ENCODE results near the gene ZNRF3.

Gene ZNRF3

GRCh38 chr22:28936200-28936599 is 52.8 kb downstream of the ZNRF3 start:
- DNase-seq (ENCODE audit: low read depth in 2 of 2) = no peak
- H3K4me3 ChIP-seq (replicated peaks in 1 of 2; ENCODE audit: low read depth in 2 of 2, low read length in 2 of 2) = no peak overlapping the region
- TF ChIP-seq, protein P1, sequence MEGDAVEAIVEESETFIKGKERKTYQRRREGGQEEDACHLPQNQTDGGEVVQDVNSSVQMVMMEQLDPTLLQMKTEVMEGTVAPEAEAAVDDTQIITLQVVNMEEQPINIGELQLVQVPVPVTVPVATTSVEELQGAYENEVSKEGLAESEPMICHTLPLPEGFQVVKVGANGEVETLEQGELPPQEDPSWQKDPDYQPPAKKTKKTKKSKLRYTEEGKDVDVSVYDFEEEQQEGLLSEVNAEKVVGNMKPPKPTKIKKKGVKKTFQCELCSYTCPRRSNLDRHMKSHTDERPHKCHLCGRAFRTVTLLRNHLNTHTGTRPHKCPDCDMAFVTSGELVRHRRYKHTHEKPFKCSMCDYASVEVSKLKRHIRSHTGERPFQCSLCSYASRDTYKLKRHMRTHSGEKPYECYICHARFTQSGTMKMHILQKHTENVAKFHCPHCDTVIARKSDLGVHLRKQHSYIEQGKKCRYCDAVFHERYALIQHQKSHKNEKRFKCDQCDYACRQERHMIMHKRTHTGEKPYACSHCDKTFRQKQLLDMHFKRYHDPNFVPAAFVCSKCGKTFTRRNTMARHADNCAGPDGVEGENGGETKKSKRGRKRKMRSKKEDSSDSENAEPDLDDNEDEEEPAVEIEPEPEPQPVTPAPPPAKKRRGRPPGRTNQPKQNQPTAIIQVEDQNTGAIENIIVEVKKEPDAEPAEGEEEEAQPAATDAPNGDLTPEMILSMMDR (IDR thresholded peaks at IDR 0.05; ENCODE audit: low read depth, low read length) = no peak

DNA sequence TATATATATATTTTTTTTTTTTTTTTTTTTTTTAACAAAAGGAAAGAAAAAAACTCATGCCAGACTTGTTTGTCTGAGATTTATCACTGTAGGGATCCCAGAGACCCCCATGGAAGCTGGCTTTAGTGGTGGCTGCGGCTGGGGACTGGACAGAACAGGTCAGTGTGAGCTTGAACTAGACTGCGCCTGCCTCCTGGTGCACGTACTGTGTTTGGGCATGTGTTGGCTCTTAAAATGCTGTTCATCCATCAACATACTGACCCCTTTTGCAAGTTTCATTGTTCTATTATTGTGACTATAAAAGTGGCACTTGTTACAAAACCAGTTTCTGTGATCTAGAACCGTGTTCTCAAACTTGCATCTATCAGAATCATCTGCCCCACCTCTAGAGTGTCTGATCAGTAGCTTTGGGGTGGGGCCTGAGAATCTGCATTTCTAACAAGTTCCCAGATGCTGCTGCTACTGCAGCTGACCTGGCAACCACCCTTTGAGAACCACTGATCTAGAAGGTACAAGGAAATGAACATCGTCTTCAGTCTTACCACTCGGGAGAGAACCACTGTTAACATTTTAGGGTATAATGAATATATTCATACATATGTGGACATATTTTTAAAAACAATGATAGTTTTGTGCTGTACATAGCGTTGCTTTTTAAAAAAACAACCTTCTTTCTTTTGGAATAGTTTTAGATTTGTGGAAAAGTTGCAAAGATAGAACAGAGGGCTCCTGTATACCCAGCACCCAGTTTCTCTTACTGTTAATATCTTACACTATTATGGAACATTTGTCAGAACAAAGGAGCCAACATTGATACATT is 54.0 kb downstream of the ZNRF3 start:
- TF ChIP-seq, protein P1 (IDR thresholded peaks at IDR 0.05; ENCODE audit: low read depth, low read length) = no peak
- H3K4me3 ChIP-seq (replicated peaks in 1 of 2; ENCODE audit: low read depth in 2 of 2, low read length in 2 of 2) = no peak overlapping the region
- no peak for DNase-seq (ENCODE audit: low read depth in 2 of 2)

GRCh38 chr22:28938286-28938833 is 55.0 kb downstream of the ZNRF3 start:
- TF ChIP-seq, protein P1 (IDR thresholded peaks at IDR 0.05; ENCODE audit: low read depth, low read length) = no peak
- no peak for DNase-seq (ENCODE audit: low read depth in 2 of 2)
- no peak overlapping the region for H3K4me3 ChIP-seq (replicated peaks in 1 of 2; ENCODE audit: low read depth in 2 of 2, low read length in 2 of 2)

DNA sequence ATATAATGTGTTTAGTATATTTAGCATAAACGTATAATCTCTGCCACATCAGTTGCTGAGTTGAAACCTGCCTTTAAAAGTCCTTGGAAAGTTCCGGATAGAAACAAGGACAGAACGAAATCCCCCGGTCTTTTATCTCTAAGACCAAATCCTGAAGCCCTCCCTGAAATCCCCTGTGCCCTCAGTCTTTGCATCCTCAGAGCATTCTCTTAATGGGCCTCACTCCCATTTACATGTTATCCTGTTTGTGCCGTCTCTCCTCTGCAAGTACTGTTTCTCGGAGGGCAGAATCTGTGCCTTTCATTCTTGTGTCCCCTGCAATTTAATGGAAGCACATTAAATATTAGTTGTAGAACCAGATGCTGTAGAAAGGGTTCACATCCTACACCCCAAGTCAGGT is 56.0 kb downstream of the ZNRF3 start:
- TF ChIP-seq, protein P1 (IDR thresholded peaks at IDR 0.05; ENCODE audit: low read depth, low read length) = no peak
- DNase-seq (ENCODE audit: low read depth in 2 of 2) = no peak
- H3K4me3 ChIP-seq (replicated peaks in 1 of 2; ENCODE audit: low read depth in 2 of 2, low read length in 2 of 2) = no peak overlapping the region

DNA sequence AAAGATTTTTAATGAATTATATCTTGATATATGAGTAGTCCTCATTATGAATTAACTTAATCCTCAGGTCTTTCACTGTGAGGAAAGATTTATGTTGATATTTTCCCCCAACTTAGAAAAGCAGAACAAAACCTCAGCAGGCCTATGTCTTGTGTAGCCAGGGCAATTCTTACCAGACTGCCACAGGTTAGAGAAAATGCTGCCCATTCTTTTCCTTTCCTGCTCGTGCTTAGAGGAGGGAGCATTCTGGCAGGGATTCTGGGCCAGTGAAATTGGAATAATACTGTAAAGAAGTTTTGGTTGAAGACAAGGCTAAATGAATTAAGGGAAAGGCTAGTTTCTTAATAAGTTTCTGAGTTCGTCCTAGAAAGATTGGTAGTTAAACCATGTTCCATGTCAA is 56.6 kb downstream of the ZNRF3 start:
- H3K4me3 ChIP-seq (replicated peaks in 1 of 2; ENCODE audit: low read depth in 2 of 2, low read length in 2 of 2) = no peak overlapping the region
- TF ChIP-seq, protein P1 (IDR thresholded peaks at IDR 0.05; ENCODE audit: low read depth, low read length) = no peak
- no peak for DNase-seq (ENCODE audit: low read depth in 2 of 2)

GRCh38 chr22:28940441-28940840 is 57.1 kb downstream of the ZNRF3 start:
- TF ChIP-seq, protein P1 (IDR thresholded peaks at IDR 0.05; ENCODE audit: low read depth, low read length) = no peak
- no peak for DNase-seq (ENCODE audit: low read depth in 2 of 2)
- no peak overlapping the region for H3K4me3 ChIP-seq (replicated peaks in 1 of 2; ENCODE audit: low read depth in 2 of 2, low read length in 2 of 2)

Measured in cardiac fibroblast (primary cell).